PC-3 (cell line): ENCODE data around the gene PDZD2.

Source experiments
- EZH2 ChIP-seq: fragments of 300-600 bp; sonication (generic); IDR thresholded peaks from one replicate; pipeline ENCODE4 v1.6.1; 2017; ENCODE audit warnings: antibody characterized with exemption, mild to moderate bottlenecking, low read length; ENCODE audit not compliant: unreplicated experiment
- EZH2phosphoT487 ChIP-seq: fragments of 300-600 bp; sonication (generic); IDR thresholded peaks from 2 replicates; pipeline ENCODE4 v1.6.1; 2018; ENCODE audit warnings: mild to moderate bottlenecking, antibody characterized with exemption, low read length, borderline replicate concordance
- TF ChIP-seq, protein P1 (sequence below): fragments of 300-600 bp; sonication (generic); conservative IDR thresholded peaks from 2 replicates; pipeline ENCODE4 v1.5.1; 2017; ENCODE audit warnings: antibody characterized with exemption, low read depth, mild to moderate bottlenecking, low read length

- TF ChIP-seq, protein P1, sequence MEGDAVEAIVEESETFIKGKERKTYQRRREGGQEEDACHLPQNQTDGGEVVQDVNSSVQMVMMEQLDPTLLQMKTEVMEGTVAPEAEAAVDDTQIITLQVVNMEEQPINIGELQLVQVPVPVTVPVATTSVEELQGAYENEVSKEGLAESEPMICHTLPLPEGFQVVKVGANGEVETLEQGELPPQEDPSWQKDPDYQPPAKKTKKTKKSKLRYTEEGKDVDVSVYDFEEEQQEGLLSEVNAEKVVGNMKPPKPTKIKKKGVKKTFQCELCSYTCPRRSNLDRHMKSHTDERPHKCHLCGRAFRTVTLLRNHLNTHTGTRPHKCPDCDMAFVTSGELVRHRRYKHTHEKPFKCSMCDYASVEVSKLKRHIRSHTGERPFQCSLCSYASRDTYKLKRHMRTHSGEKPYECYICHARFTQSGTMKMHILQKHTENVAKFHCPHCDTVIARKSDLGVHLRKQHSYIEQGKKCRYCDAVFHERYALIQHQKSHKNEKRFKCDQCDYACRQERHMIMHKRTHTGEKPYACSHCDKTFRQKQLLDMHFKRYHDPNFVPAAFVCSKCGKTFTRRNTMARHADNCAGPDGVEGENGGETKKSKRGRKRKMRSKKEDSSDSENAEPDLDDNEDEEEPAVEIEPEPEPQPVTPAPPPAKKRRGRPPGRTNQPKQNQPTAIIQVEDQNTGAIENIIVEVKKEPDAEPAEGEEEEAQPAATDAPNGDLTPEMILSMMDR, result no peak
- no peak for TF ChIP-seq EZH2
- TF ChIP-seq EZH2phosphoT487, result no peak
Measured at GRCh38 chr5:31759925-31760324, 121.0 kb downstream of the PDZD2 start.
